HG02763 (cell line): Measurements from ENCODE around the gene RUFY2.
A peak's percentile ranks its signal among the peaks of the same experiment; 100 is the strongest.
"Not testable (repeated sequence)": the region's sequence is repeated elsewhere in the genome, so short reads cannot be mapped to it uniquely, and the experiment has no call there.

Source experiments
- ATAC-seq: cut with Tn5 transposase; IDR thresholded peaks from one replicate; pipeline ENCODE4 v1.9.1; 2021; ENCODE audit warnings: mild to moderate bottlenecking, moderate library complexity; ENCODE audit not compliant: unreplicated experiment

Gene RUFY2

GRCh38 chr10:68329506-68329861 lies 77.6 kb downstream of the RUFY2 start:
- ATAC-seq, result no peak

- no peak for ATAC-seq
Observed at GRCh38 chr10:68327889-68328786, 78.9 kb downstream of the RUFY2 start.

GRCh38 chr10:68324396-68324795 lies 82.7 kb downstream of the RUFY2 start:
- not testable (repeated sequence) for ATAC-seq

- no peak for ATAC-seq
Observed at GRCh38 chr10:68318331-68319059, 88.6 kb downstream of the RUFY2 start.

- no peak for ATAC-seq
Observed at GRCh38 chr10:68315582-68315981, 91.5 kb downstream of the RUFY2 start.

GRCh38 chr10:68314930-68315329 lies 92.1 kb downstream of the RUFY2 start:
- ATAC-seq, result not testable (repeated sequence)

- ATAC-seq, result no peak
Observed at GRCh38 chr10:68310531-68310930, 96.5 kb downstream of the RUFY2 start.

- ATAC-seq, result no peak
Observed at GRCh38 chr10:68305854-68306253, 101.2 kb downstream of the RUFY2 start.

- ATAC-seq, result no peak
Observed at GRCh38 chr10:68303849-68304412, 103.1 kb downstream of the RUFY2 start.

- no peak for ATAC-seq
Observed at GRCh38 chr10:68302871-68303270, 104.2 kb downstream of the RUFY2 start.

GRCh38 chr10:68302503-68302823 lies 104.6 kb downstream of the RUFY2 start:
- no peak for ATAC-seq

- ATAC-seq, result peak; percentile 64
Observed at GRCh38 chr10:68301790-68302502, 105.1 kb downstream of the RUFY2 start.

GRCh38 chr10:68301301-68301700 lies 105.8 kb downstream of the RUFY2 start:
- no peak for ATAC-seq

GRCh38 chr10:68296843-68297663 lies 110.0 kb downstream of the RUFY2 start:
- ATAC-seq, result no peak
